Activated naive CD4-positive, alpha-beta T cell treated with anti-CD3 and anti-CD28 coated beads for 36 hours (primary cell): Measurements from ENCODE around the gene PCK2. TPM values are rescaled to one million over a fixed set of nuclear protein-coding genes. Genes with fewer than 3 reads are reported as not detected.

ENCODE experiments used
- CTCF ChIA-PET: fragments of 350-600 bp; sonication (Branson Sonifier 250); formaldehyde crosslinking; loops from one replicate; lab custom pipeline; 2021; ENCODE audit warnings: antibody characterized with exemption; lab: Charles Lee
- DNase-seq: peaks from one replicate; pipeline ENCODE4 v3.0.0-alpha.2; 2020
- H3K27ac Mint-ChIP-seq: one replicate; pipeline ENCODE4 v1.8.0; 2021; ENCODE audit warnings: mild to moderate bottlenecking, mixed read lengths
- H3K27me3 Mint-ChIP-seq: one replicate; pipeline ENCODE4 v1.8.0; 2021; ENCODE audit warnings: low read depth, mixed read lengths
- H3K36me3 Mint-ChIP-seq: one replicate; pipeline ENCODE4 v1.8.0; 2021; ENCODE audit warnings: low read depth, mixed read lengths
- H3K4me1 Mint-ChIP-seq: one replicate; pipeline ENCODE4 v1.8.0; 2021; ENCODE audit warnings: low read depth, mixed read lengths
- H3K4me3 Mint-ChIP-seq: one replicate; pipeline ENCODE4 v1.8.0; 2021; ENCODE audit warnings: mild to moderate bottlenecking, moderate library complexity, mixed read lengths
- H3K9me3 Mint-ChIP-seq: one replicate; pipeline ENCODE4 v1.8.0; 2021; ENCODE audit warnings: mixed read lengths
- intact Hi-C: fragments of 100-400 bp; cut with micrococcal nuclease; formaldehyde crosslinking; loops from one replicate; pipeline ENCODE4 v1.15.1; 2023
- microRNA-seq: library from miRNA; unstranded; fragments of <30 nt; microRNA quantifications from one replicate; pipeline ENCODE4 v1.2.0, GENCODE V29; 2022; ENCODE audit warnings: borderline microRNAs expressed, borderline replicate concordance
- total RNA-seq, 2 experiments: library from RNA; stranded (reverse); gene quantifications; one replicate each; pipeline ENCODE4 v1.2.3, GENCODE V29; 2021

PCK2 gene
- total RNA-seq, 2 experiments from 2014 or later, result 117 TPM

DNA sequence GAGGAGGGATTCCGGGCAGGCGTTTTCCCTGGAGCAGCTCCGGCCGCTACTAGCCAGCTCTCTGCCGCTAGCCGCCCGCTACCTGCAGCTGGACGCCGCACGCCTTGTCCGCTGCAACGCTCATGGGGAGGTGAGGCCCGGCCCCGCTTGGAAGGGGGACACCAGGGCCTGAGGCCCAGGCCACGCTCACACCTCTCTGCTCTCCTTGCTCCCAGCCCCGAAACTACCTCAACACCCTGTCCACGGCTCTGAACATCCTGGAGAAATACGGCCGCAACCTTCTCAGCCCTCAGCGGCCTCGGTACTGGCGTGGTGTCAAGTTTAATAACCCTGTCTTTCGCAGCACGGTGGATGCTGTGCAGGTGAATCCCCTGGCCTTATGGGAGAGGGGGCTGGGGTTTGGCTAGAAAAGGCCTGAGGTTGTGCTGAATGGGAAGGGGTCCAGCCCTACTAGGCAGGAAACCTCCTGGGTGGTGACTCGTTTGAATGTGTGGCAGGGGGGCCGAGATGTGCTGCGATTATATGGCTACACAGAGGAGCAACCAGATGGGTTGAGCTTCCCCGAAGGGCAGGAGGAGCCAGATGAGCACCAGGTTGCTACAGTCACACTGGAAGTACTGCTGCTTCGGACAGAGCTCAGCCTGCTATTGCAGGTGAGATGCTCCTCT lies 53.8 kb downstream of the PCK2 start:
- Mint-ChIP-seq H3K27me3 (no peaks in the 10 kb centered on the region), H3K4me1 (peaks cover 50% of the 10 kb centered on the region), H3K9me3 (no peaks in the 10 kb centered on the region), H3K27ac (peak overlapping the region; percentile 59), H3K36me3 (peaks cover 57% of the 10 kb centered on the region), H3K4me3 (peak overlapping the region; percentile 97)
- DNase-seq, result no peak
- CTCF ChIA-PET, result interaction anchor here (1.1 to 6.9 kb wide), 7 partner anchors 10 to 149 kb away, joined by 3 to 63 read pairs (median 7); partner anchors contain the start of genes DCAF11, IPO4, IRF9 and NRL
- intact Hi-C loops, result loop anchor here (1.0 to 5.0 kb wide), 11 partner anchors 12 to 1056 kb away; partner anchors contain the start of genes CHMP4A, DCAF11, DHRS1 and GMPR2

DNA sequence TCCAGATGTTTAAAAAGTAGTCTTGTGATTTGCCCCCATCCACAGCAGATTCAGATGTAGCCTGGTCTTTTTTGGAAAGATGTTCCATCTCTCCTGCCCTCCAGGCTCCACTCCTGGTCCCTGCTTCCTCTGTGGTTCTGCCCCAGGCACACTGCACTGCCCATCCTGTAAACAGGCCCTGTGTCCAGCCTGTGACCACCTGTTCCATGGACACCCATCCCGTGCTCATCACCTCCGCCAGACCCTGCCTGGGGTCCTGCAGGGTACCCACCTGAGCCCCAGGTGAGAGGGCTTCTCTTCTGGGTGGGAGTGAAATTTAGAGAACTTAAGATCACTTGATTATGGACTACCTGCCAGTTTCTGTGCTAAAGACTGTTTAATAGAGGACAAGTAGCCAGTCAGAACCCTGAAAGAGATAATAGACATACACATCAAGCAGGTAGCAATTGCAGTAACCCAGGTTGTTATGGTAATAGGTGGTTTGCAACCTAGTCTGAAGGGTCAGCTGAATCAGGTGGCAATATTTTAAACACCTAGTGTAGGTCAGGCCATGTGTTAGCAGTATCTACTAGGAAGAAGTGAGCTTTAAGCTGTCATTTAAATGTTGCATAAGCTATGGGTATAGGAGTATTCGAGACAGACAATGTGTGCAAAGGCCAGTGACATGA lies 55.3 kb downstream of the PCK2 start:
- Mint-ChIP-seq H3K27me3 (no peaks in the 10 kb centered on the region), H3K9me3 (no peaks in the 10 kb centered on the region), H3K36me3 (peaks cover 51% of the 10 kb centered on the region), H3K4me3 (peak overlapping the region; percentile 40), H3K27ac (peak overlapping the region; percentile 0), H3K4me1 (peaks cover 36% of the 10 kb centered on the region)
- DNase-seq, result no peak
- CTCF ChIA-PET, result interaction anchor here (0.9 to 6.9 kb wide), 3 partner anchors 11 to 93 kb away, joined by 3 to 63 read pairs (median 23); partner anchors contain the start of genes IRF9 and TINF2
- intact Hi-C loops, result loop anchor here (5.0 kb wide), 1 partner anchor 1057 kb away; no protein-coding TSS in a partner anchor

DNA sequence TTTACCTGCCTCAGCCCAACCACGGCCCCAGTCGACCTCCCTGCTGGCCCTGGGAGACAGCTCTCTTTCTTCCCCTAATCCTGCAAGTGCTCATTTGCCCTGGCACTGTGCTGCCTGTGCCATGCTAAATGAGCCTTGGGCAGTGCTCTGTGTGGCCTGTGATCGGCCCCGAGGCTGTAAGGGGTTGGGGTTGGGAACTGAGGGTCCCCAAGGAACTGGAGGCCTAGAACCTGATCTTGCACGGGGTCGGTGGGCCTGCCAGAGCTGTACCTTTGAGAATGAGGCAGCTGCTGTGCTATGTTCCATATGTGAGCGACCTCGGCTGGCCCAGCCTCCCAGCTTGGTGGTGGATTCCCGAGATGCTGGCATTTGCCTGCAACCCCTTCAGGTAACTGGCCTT lies 56.0 kb downstream of the PCK2 start:
- Mint-ChIP-seq H3K4me1 (peaks cover 30% of the 10 kb centered on the region), H3K4me3 (no peak overlapping the region), H3K9me3 (no peaks in the 10 kb centered on the region), H3K27ac (no peak overlapping the region), H3K36me3 (peaks cover 53% of the 10 kb centered on the region), H3K27me3 (no peaks in the 10 kb centered on the region)
- intact Hi-C loops, result no loop called here
- DNase-seq, result no peak
- CTCF ChIA-PET, result interaction anchor here (0.9 to 4.5 kb wide), 2 partner anchors 11 to 92 kb away, joined by 3 to 23 read pairs; partner anchors contain the start of genes IRF9 and TINF2

DNA sequence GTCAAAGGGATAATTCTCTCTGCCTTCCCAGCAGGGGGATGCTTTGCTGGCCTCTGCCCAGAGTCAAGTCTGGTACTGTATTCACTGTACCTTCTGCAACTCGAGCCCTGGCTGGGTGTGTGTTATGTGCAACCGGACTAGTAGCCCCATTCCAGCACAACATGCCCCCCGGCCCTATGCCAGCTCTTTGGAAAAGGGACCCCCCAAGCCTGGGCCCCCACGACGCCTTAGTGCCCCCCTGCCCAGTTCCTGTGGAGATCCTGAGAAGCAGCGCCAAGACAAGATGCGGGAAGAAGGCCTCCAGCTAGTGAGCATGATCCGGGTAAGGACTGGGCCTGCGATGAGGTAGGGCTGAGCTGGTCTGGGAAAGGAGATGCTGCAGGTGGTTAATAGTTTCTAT lies 56.5 kb downstream of the PCK2 start:
- CTCF ChIA-PET, result interaction anchor here (0.6 to 4.5 kb wide), 2 partner anchors 11 to 157 kb away, joined by 3 to 23 read pairs; partner anchors contain the start of gene IRF9
- Mint-ChIP-seq H3K9me3 (no peaks in the 10 kb centered on the region), H3K36me3 (peaks cover 51% of the 10 kb centered on the region), H3K4me1 (peaks cover 25% of the 10 kb centered on the region), H3K27ac (no peak overlapping the region), H3K27me3 (no peaks in the 10 kb centered on the region), H3K4me3 (no peak overlapping the region)
- DNase-seq, result no peak
- intact Hi-C loops, result no loop called here

DNA sequence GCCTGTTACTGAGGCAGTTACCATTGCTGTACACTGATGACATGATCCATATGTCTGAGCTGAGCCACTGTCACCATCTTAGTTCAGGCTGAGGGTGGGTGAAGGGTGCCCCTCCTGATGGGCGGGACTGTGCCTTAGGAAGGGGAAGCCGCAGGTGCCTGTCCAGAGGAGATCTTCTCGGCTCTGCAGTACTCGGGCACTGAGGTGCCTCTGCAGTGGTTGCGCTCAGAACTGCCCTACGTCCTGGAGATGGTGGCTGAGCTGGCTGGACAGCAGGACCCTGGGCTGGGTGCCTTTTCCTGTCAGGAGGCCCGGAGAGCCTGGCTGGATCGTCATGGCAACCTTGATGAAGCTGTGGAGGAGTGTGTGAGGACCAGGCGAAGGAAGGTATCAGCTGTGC lies 56.9 kb downstream of the PCK2 start:
- intact Hi-C loops, result no loop called here
- H3K4me1 Mint-ChIP-seq, result peaks cover 21% of the 10 kb centered on the region
- no peaks in the 10 kb centered on the region for H3K27me3 Mint-ChIP-seq
- peaks cover 51% of the 10 kb centered on the region for H3K36me3 Mint-ChIP-seq
- DNase-seq, result no peak
- no peak overlapping the region for H3K27ac Mint-ChIP-seq
- no peak overlapping the region for H3K4me3 Mint-ChIP-seq
- H3K9me3 Mint-ChIP-seq, result no peaks in the 10 kb centered on the region
- CTCF ChIA-PET, result interaction anchor here (0.6 to 4.5 kb wide), 4 partner anchors 11 to 156 kb away, joined by 3 to 23 read pairs (median 4); partner anchors contain the start of gene IRF9

DNA sequence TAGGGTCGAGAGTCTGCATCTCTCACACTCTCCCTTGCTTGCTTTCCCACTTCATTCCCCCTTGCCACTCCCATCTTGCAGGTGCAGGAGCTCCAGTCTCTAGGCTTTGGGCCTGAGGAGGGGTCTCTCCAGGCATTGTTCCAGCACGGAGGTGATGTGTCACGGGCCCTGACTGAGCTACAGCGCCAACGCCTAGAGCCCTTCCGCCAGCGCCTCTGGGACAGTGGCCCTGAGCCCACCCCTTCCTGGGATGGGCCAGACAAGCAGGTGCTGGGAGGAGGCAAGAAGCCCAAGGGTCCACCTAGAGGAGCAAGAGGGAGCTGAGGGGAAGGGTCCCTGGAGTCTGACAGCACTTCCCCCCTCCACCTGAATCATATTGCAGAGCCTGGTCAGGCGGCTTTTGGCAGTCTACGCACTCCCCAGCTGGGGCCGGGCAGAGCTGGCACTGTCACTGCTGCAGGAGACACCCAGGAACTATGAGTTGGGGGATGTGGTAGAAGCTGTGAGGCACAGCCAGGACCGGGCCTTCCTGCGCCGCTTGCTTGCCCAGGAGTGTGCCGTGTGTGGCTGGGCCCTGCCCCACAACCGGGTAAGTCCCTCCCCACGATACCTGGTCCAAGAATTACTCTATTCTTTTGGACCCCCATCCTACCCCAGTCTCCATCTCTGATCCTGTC lies 57.4 kb downstream of the PCK2 start:
- CTCF ChIA-PET, result interaction anchor here (0.6 to 4.5 kb wide), 4 partner anchors 10 to 42 kb away, joined by 3 to 23 read pairs (median 4); partner anchors contain the start of gene IRF9
- intact Hi-C loops, result no loop called here
- DNase-seq, result no peak
- Mint-ChIP-seq H3K27me3 (no peaks in the 10 kb centered on the region), H3K4me3 (no peak overlapping the region), H3K9me3 (no peaks in the 10 kb centered on the region), H3K36me3 (peaks cover 47% of the 10 kb centered on the region), H3K27ac (no peak overlapping the region), H3K4me1 (peaks cover 20% of the 10 kb centered on the region)

Small RNAs within 50 kb of the gene (microRNA-seq; reads per million reads assigned to microRNA genes)
- not detected for gene MIR7703

Other genes starting within 250 kb of the PCK2 start
- gene DHRS4, start 140.5 kb upstream of the PCK2 start, total RNA-seq, result 10 to 100 TPM; 22.8 to 24.0 TPM
- 10 to 100 TPM; 26.2 to 26.3 TPM for gene DHRS4L2, start 105.4 kb upstream of the PCK2 start, total RNA-seq
- under 1 TPM; 0.48 to 0.99 TPM for gene CARMIL3, start 42.3 kb upstream of the PCK2 start, total RNA-seq
- gene CPNE6, start 22.7 kb upstream of the PCK2 start, total RNA-seq, result not detected
- 10 to 100 TPM; 79.4 to 84.0 TPM for gene DCAF11, start 20.5 kb downstream of the PCK2 start, total RNA-seq
- 1 to 10 TPM; 1.7 to 1.9 TPM for gene NRL, start 20.6 kb downstream of the PCK2 start, total RNA-seq
- under 1 TPM; 0.19 to 0.30 TPM for gene FITM1, start 36.3 kb downstream of the PCK2 start, total RNA-seq
- 100 to 1,000 TPM; 406 to 416 TPM for gene PSME1, start 41.9 kb downstream of the PCK2 start, total RNA-seq
- 10 to 100 TPM; 38.4 to 38.9 TPM for gene EMC9, start 47.3 kb downstream of the PCK2 start, total RNA-seq
- 100 to 1,000 TPM; 392 to 404 TPM for gene PSME2, start 52.3 kb downstream of the PCK2 start, total RNA-seq
- gene RNF31, start 53.2 kb downstream of the PCK2 start, total RNA-seq, result 10 to 100 TPM; 51.1 to 53.8 TPM
- gene IRF9, start 67.0 kb downstream of the PCK2 start, total RNA-seq, result 100 to 1,000 TPM; 202 to 212 TPM
- 10 to 100 TPM; 19.3 to 22.3 TPM for gene REC8, start 77.8 kb downstream of the PCK2 start, total RNA-seq
- gene IPO4, start 94.5 kb downstream of the PCK2 start, total RNA-seq, result 10 to 100 TPM; 64.2 to 74.5 TPM
- gene TM9SF1, start 101.1 kb downstream of the PCK2 start, total RNA-seq, result 10 to 100 TPM; 14.7 to 15.1 TPM
- not detected for gene TSSK4, start 111.4 kb downstream of the PCK2 start, total RNA-seq
- 10 to 100 TPM; 65.2 to 66.5 TPM for gene CHMP4A, start 119.2 kb downstream of the PCK2 start, total RNA-seq
- gene MDP1, start 121.8 kb downstream of the PCK2 start, total RNA-seq, result 10 to 100 TPM; 10.2 to 13.6 TPM
- 100 to 1,000 TPM; 172 to 196 TPM for gene NEDD8, start 138.1 kb downstream of the PCK2 start, total RNA-seq
- gene GMPR2, start 138.6 kb downstream of the PCK2 start, total RNA-seq, result 10 to 100 TPM; 60.5 to 63.7 TPM
- 100 to 1,000 TPM; 117 to 128 TPM for gene TINF2, start 148.3 kb downstream of the PCK2 start, total RNA-seq
- gene TGM1, start 168.9 kb downstream of the PCK2 start, total RNA-seq, result 10 to 100 TPM; 13.5 to 13.8 TPM
- 10 to 100 TPM; 74.9 to 76.2 TPM for gene RABGGTA, start 177.3 kb downstream of the PCK2 start, total RNA-seq
- gene DHRS1, start 205.5 kb downstream of the PCK2 start, total RNA-seq, result 10 to 100 TPM; 11.8 to 13.8 TPM
- gene NOP9, start 205.5 kb downstream of the PCK2 start, total RNA-seq, result 10 to 100 TPM; 24.8 to 26.4 TPM
- 10 to 100 TPM; 10.9 to 15.1 TPM for gene CIDEB, start 213.7 kb downstream of the PCK2 start, total RNA-seq
- gene LTB4R2, start 215.8 kb downstream of the PCK2 start, total RNA-seq, result 10 to 100 TPM; 12.2 to 12.8 TPM
- gene LTB4R, start 217.2 kb downstream of the PCK2 start, total RNA-seq, result 10 to 100 TPM; 10.6 to 11.4 TPM
- 1 to 10 TPM; 1.6 to 2.4 TPM for gene ADCY4, start 240.8 kb downstream of the PCK2 start, total RNA-seq
- gene RIPK3, start 245.7 kb downstream of the PCK2 start, total RNA-seq, result 1 to 10 TPM; 5.9 to 7.6 TPM